Stomach (tissue), 9 donors: ENCODE measurements around the gene GIPC2. TPM values are rescaled to one million over a fixed set of nuclear protein-coding genes. Genes with fewer than 3 reads are reported as not detected.
"Not testable (repeated sequence)": the region's sequence is repeated elsewhere in the genome, so short reads cannot be mapped to it uniquely, and the experiment has no call there.

Source experiments
- DNase-seq, 2 donors: peaks; one replicate each; pipeline versions ENCODE4 v3.0.0 to v3.0.0-alpha.2; 2013 to 2019
- H3K27ac ChIP-seq, 5 donors: fragments of 200-600 bp in 4 of 5; sonication (generic) in 4 of 5; one replicate each; pipeline ENCODE4 v1.5.1; 2013 to 2019; ENCODE audit warnings: mild to moderate bottlenecking in 1 of 5, moderate library complexity in 1 of 5
- H3K27me3 ChIP-seq, 3 donors: fragments of 200-600 bp; sonication (generic); one replicate each; pipeline ENCODE4 v1.5.1; 2017 to 2019; ENCODE audit warnings: mixed run types in 1 of 3
- H3K36me3 ChIP-seq, 4 donors: fragments of 200-600 bp; sonication (generic); 1 replicate in 3 of 4; 2 replicates in 1 of 4; pipeline ENCODE4 v1.5.1; 2016 to 2019
- H3K4me1 ChIP-seq, 4 donors: fragments of 200-600 bp; sonication (generic); one replicate each; pipeline ENCODE4 v1.5.1; 2016 to 2019
- H3K4me3 ChIP-seq, 4 donors: fragments of 200-600 bp; sonication (generic) in 3 of 4; one replicate each; pipeline ENCODE4 v1.5.1; 2016 to 2019; ENCODE audit warnings: mild to moderate bottlenecking in 1 of 4
- H3K9me3 ChIP-seq, 4 donors: fragments of 200-600 bp; sonication (generic); one replicate each; pipeline ENCODE4 v1.5.1; 2016 to 2019
- CTCF ChIP-seq, 7 experiments: fragments of 450-650 bp in 4 of 7; fragments of 200-600 bp in 3 of 7; sonication (generic) in 3 of 7; IDR thresholded peaks; one replicate each; pipeline ENCODE4 v1.5.1; 2016 to 2019; ENCODE audit warnings: antibody characterized with exemption in 7 of 7, control low read depth in 2 of 7, mild to moderate bottlenecking in 1 of 7
- EP300 ChIP-seq: sonication (generic); formaldehyde crosslinking; IDR thresholded peaks from one replicate; pipeline ENCODE4 v1.6.1; 2017; ENCODE audit warnings: antibody characterized with exemption
- POLR2A ChIP-seq, 4 donors: fragments of 450-650 bp; IDR thresholded peaks; one replicate each; pipeline ENCODE4 v1.6.1; 2016; ENCODE audit warnings: antibody characterized with exemption in 4 of 4, control low read depth in 2 of 4, mild to moderate bottlenecking in 1 of 4, moderate library complexity in 1 of 4
- POLR2AphosphoS5 ChIP-seq, 3 donors: sonication (generic); formaldehyde crosslinking; IDR thresholded peaks; one replicate each; pipeline ENCODE4 v1.6.1; 2016; ENCODE audit warnings: antibody characterized with exemption in 3 of 3
- WGBS, 5 donors: extraction: QIAGEN DNeasy Blood & Tissue Kit in 3 of 5; methylation state at CpG; one replicate each; pipeline versions ENCODE4 v1.1.5 to v1.1.7; 2013 to 2018; 5-methylcytosine and 5-hydroxymethylcytosine counted together
- intact Hi-C: fragments of 100-400 bp; cut with DNase I; formaldehyde crosslinking; loops from one replicate; pipeline ENCODE4 v1.15.1; 2023; ENCODE audit warnings: low total_unique reads
- polyA plus RNA-seq, 3 donors: library from polyadenylated mRNA; stranded (reverse); fragments of 200-250 nt; gene quantifications; one replicate each; pipeline ENCODE4 v1.2.3, GENCODE V29; 2013
- total RNA-seq, 5 donors: library from RNA; depleted of rRNA; stranded (reverse); fragments of >200 nt; gene quantifications; one replicate each; pipeline versions ENCODE4 v1.1.0 to v1.2.3, GENCODE V29; 2014 to 2016
- donor health status: healthy with polysubstance abuse.
- donor health status: Bipolar disorder and iron deficiency.
- donor health status: healthy.

GIPC2 gene
- total and polyA plus RNA-seq, 8 donors: 2.3 to 23.8 (median 5.2) TPM

DNA sequence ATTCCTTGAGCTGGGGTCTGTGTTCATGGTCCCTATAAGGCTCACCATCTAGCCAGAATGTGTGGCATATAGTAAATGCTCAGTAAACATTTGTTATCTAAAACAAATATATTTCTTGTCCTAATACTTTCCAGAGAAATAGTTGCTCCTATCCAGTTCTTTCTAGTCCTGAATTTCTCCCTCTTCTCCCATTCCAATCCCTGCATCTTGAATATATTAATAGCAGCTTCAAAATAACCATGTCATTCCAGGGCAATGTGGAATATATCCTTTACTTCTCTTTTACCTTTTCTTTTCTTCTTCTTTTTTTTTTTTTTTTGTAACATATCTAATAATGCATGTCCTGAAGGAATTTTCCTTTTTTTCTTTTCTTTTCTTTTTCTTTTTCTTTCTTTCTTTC, 30.6 kb upstream of the GIPC2 start:
- no peaks in the 10 kb centered on the region for H3K27me3 ChIP-seq
- H3K9me3 ChIP-seq: no peaks in the 10 kb centered on the region
- H3K27ac ChIP-seq: no peak overlapping the region
- intact Hi-C loops: no loop called here
- H3K36me3 ChIP-seq: peaks cover 10 to 47% (median 41%) of the 10 kb centered on the region in 4 donors
- no peak for DNase-seq
- no peak for TF ChIP-seq EP300
- no peak for TF ChIP-seq POLR2AphosphoS5 (IDR thresholded peaks at IDR 0.05)
- H3K4me3 ChIP-seq: no peak overlapping the region
- peaks cover 0 to 25% (median 5%) of the 10 kb centered on the region in 4 donors for H3K4me1 ChIP-seq

- Histone ChIP-seq H3K4me1 (peaks cover 0 to 10% (median 0%) of the 10 kb centered on the region in 4 donors), H3K27me3 (no peaks in the 10 kb centered on the region), H3K36me3 (peaks cover 10 to 33% (median 29%) of the 10 kb centered on the region in 4 donors), H3K9me3 (no peaks in the 10 kb centered on the region), H3K4me3 (no peak overlapping the region), H3K27ac (no peak overlapping the region)
- 90 to 100% (median 95%) methylated on average over 1 of the region's 1 CpG for WGBS, 5 donors
- intact Hi-C loops: no loop called here
- TF ChIP-seq POLR2A (IDR thresholded peaks at IDR 0.05): no peak
- TF ChIP-seq POLR2AphosphoS5 (IDR thresholded peaks at IDR 0.05): no peak
- no peak for TF ChIP-seq CTCF (IDR thresholded peaks at IDR 0.05)
- no peak for TF ChIP-seq EP300
- no peak for DNase-seq
Measured at GRCh38 chr1:78019024-78019423, 26.7 kb upstream of the GIPC2 start.

- H3K36me3 ChIP-seq: peaks cover 0 to 21% (median 13%) of the 10 kb centered on the region in 4 donors
- H3K4me3 ChIP-seq, H3K27me3 ChIP-seq, H3K9me3 ChIP-seq, intact Hi-C loops, H3K27ac ChIP-seq, H3K4me1 ChIP-seq, DNase-seq: not testable (repeated sequence)
- 92 to 98% (median 97%) methylated on average over 4 of the region's 4 CpGs for WGBS, 5 donors
Measured at GRCh38 chr1:78021134-78021533, 24.6 kb upstream of the GIPC2 start.

DNA sequence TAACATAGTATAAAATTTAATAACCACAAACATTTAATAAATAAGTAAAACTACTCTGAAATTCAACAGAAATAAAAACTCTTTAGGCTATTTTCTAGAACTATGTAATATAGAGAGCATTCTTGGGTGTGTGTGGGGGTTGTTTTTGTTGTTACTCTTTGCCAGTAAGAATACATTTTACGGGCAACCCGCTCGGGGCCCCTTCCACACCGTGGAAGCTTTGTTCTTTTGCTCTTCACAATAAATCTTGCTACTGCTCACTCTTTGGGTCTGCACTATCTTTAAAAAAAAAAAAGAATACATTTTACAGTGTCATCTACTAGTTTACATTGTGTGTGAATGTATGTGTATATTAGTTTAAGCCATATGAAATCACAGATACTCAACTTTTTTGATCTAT, 16.0 kb upstream of the GIPC2 start:
- no peak overlapping the region for H3K27ac ChIP-seq
- no peaks in the 10 kb centered on the region for H3K36me3 ChIP-seq
- no peaks in the 10 kb centered on the region for H3K9me3 ChIP-seq
- H3K27me3 ChIP-seq: no peaks in the 10 kb centered on the region
- WGBS, 5 donors: 72 to 86% (median 81%) methylated on average over 4 of the region's 4 CpGs
- no peak for DNase-seq
- intact Hi-C loops: no loop called here
- no peaks in the 10 kb centered on the region for H3K4me1 ChIP-seq
- H3K4me3 ChIP-seq: no peak overlapping the region
- TF ChIP-seq EP300 (no peak), POLR2A (IDR thresholded peaks at IDR 0.05) (no peak), CTCF (IDR thresholded peaks at IDR 0.05) (no peak), POLR2AphosphoS5 (IDR thresholded peaks at IDR 0.05) (no peak)

- Histone ChIP-seq H3K27ac (no peak overlapping the region), H3K4me1 (peaks cover 0 to 5% (median under 1%) of the 10 kb centered on the region in 4 donors), H3K27me3 (no peaks in the 10 kb centered on the region), H3K9me3 (no peaks in the 10 kb centered on the region), H3K36me3 (no peaks in the 10 kb centered on the region), H3K4me3 (no peak overlapping the region)
- 68 to 79% (median 71%) methylated on average over 4 of the region's 4 CpGs for WGBS, 5 donors
- intact Hi-C loops: no loop called here
- no peak for DNase-seq
- TF ChIP-seq POLR2AphosphoS5 (IDR thresholded peaks at IDR 0.05): no peak
- TF ChIP-seq POLR2A (IDR thresholded peaks at IDR 0.05): no peak
- TF ChIP-seq EP300: no peak
- no peak for TF ChIP-seq CTCF (IDR thresholded peaks at IDR 0.05)
Measured at GRCh38 chr1:78032996-78033796, 12.6 kb upstream of the GIPC2 start.
